Stimulated activated CD8-positive, alpha-beta memory T cell treated with anti-CD3 and anti-CD28 coated beads, Interleukin-15, amount 100 ng/mL, for 24 hours (primary cell): ENCODE measurements around the gene ZFYVE19.

Experiments
- DNase-seq: peaks from one replicate; pipeline ENCODE4 v3.0.0-alpha.2; 2020; ENCODE audit warnings: low read depth

Gene ZFYVE19, protein sequence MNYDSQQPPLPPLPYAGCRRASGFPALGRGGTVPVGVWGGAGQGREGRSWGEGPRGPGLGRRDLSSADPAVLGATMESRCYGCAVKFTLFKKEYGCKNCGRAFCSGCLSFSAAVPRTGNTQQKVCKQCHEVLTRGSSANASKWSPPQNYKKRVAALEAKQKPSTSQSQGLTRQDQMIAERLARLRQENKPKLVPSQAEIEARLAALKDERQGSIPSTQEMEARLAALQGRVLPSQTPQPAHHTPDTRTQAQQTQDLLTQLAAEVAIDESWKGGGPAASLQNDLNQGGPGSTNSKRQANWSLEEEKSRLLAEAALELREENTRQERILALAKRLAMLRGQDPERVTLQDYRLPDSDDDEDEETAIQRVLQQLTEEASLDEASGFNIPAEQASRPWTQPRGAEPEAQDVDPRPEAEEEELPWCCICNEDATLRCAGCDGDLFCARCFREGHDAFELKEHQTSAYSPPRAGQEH

DNA sequence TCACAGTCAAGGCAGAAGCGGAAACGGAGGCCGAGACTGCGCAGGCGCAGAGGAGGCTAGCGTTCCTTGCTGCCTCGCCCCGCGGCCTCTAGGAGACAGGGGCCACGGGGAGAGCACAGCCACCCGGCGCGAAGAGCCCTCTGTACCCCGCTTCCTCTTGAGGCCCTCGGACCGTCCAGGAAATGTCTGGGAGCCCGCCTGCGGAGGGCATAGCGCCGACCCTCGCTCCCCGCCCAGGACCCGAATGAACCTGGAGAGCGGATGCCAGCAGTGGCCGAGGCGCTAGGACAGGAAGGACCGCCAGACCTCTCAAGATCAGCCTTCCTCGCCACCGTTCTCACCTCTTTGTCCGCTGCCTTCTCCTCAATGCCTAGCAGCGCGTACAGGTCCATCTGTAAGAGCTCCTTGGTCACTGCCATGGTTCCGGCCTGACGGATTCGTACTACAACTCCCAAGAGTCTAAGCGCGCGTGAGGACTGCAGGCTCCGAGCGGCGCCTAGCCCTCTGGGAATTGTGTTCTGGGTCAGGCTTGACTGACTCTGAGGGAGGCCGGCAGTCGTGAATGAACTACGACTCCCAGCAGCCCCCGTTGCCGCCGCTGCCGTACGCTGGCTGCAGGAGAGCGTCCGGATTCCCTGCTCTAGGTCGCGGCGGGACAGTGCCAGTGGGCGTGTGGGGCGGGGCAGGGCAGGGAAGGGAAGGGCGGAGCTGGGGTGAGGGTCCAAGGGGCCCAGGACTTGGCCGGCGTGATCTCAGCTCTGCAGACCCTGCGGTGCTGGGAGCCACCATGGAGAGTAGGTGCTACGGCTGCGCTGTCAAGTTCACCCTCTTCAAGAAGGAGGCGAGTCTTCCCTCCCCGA, at the start of gene ZFYVE19, which contains the start of gene DNAJC17:
ZFYVE19 (plus strand) TSS at position 62 of the 860 bp plus-strand sequence; CDS start at position 563, 501 bp downstream.
DNAJC17 (minus strand) TSS at position 446 of the 860 bp plus-strand sequence; CDS start at position 419, 27 bp downstream.
- DNase-seq, result peak; percentile 94

DNA sequence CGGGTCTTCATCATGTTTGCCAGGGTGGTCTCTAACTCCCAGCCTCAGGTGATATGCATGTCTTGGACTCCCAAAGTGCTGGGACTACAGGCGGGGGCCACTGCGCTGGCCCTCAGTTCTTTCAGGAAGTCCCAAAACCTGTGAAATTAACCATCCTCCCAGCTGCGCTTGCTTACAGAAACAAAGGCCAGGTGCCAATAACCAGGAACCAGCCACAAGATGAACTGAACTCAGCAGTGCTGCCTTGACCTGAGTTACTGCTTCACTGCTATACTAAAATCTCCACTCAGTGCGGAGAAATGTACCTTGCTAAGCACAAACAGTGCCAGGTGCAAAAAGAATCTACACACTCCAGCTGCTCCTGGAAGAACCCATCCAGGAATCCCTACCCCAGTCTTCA, 46.9 kb upstream of the ZFYVE19 start:
- DNase-seq, result no peak

DNA sequence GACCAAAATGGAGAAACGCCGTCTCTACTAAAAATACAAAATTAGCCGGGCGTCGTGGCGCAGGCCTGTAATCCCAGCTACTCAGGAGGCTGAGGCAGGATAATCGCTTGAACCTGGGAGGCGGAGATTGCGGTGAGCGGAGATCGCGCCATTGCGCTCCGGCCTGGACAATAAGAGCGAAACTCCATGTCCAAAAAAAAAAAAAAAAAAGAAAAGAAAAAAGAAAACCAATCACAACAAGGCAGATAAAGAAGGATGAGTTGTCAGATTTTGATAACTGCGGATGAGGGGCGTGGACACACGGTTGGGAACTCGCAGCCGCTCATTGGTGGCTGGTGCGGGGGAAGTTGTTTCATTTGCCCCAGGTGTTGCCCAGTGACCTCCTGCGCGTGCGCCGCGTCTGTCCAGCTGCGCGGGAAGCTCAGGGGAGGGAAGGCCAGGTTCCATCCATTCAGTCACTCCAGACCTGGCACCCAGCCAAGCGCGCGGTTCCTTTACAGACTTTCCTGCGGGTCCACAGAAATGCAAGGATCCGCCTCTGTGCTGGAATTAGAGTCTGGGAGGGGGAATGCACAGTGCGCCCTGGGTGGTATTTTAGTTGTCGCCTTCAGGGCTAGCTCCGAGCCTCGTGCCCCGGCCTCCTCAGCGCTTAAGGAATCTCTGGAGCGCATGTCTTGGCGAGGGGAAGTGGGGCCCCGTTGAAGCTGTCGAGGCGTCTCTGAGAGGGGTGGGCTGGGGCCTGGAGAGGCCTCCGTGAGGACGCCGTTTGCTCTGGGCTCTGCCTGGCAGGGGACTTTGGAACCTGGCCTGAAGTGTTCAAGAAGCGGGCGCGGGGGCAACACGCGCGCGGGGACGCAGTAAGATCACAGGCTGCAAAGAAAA, 43.7 kb upstream of the ZFYVE19 start:
- no peak for DNase-seq

DNA sequence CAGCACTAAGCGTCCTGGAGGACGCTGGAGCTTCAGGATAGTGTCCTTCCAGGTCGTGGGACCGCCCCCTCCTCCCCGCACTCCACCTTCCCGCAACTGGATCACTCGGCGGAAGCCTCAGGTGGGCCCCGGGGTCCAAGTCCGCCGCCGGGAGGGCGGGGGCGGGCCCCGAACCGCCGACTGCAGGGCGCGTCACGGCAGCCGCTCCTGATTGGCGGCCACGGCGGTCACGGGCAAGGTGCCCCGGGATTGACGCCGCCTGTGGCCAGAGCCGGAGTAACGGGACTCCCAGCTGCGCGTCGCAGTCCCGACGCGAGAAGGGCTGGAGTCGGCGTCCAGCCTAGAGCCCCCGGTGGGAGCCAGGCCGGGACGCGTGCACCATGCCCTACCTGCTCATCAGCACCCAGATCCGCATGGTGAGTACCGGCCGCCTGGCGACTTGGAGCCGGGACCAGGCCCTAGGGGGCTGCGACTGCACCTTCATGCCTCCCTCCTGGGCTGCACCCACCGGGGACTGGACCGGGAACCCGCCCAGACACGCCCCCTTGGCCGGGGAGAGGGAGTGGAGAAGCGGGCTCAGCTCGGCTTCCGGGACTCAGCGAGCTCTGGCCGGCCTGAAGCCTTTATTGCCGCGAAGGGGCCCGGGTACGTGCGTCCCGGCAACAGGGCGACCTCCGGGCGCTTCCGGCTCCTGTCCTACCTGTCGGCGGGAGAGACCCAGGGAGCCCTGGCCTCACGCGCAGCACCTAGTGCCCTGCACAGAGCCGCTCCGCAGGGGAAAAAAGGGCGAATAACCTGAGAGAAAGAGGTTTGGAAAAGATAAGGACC, 42.9 kb upstream of the ZFYVE19 start, which contains the start of gene GCHFR:
GCHFR (plus strand) TSS at position 268 of the 828 bp plus-strand sequence; CDS start at position 381, 113 bp downstream.
- DNase-seq, result peak; percentile 41

DNA sequence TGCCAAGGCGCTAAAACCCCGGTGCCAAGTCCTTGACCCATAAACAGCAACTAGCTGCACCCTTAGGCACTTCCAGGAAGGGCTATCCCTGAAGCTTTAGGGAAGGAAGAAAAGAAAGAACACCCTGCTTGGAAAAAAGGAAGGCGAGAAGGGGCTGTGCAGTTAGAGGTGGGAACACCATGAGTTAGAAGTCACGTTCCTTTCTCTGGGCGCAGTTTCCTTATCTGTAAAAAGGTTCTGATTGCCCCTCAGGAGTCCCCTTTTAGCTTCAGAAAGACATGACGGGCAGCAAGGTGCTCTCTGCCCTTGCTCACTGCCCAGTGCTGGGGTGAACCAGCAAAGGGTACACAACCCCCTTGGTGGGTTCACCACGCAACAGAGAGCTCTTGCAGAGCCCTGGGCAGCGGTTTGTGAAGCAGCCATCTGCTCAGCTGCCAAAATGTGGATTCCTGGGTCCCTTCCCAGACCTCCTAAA, 42.2 kb upstream of the ZFYVE19 start:
- no peak for DNase-seq

DNA sequence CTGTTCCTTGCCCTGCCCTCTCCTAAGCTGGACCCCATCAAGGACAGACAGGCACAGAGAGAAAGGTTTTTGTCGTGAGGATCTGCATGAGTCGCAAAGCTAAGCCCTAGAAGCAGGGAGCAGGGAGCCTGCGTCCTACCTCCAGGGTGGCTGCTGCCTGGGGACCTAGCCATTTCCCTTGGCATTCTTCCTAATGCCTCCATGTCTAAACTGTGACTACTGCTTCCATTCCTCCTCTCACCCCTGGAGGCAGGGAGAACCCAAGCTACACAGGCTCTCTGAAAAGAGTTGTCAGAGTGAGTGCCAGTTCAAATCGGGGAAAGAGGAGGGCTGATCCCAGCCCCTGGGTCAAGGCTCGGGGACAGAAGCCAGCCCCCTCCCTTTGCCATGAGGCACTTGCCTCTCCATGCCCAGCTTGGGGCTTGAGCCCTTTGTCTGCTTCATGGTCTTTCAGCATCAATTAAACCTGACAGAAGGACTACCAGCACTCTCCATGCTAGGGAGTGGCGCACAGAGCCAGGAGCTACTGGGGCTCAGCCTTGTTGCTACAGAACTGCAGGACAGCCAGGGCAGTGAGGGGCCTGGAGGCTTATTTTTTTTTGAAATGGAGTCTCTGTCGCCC, 40.6 kb upstream of the ZFYVE19 start:
- no peak for DNase-seq

DNA sequence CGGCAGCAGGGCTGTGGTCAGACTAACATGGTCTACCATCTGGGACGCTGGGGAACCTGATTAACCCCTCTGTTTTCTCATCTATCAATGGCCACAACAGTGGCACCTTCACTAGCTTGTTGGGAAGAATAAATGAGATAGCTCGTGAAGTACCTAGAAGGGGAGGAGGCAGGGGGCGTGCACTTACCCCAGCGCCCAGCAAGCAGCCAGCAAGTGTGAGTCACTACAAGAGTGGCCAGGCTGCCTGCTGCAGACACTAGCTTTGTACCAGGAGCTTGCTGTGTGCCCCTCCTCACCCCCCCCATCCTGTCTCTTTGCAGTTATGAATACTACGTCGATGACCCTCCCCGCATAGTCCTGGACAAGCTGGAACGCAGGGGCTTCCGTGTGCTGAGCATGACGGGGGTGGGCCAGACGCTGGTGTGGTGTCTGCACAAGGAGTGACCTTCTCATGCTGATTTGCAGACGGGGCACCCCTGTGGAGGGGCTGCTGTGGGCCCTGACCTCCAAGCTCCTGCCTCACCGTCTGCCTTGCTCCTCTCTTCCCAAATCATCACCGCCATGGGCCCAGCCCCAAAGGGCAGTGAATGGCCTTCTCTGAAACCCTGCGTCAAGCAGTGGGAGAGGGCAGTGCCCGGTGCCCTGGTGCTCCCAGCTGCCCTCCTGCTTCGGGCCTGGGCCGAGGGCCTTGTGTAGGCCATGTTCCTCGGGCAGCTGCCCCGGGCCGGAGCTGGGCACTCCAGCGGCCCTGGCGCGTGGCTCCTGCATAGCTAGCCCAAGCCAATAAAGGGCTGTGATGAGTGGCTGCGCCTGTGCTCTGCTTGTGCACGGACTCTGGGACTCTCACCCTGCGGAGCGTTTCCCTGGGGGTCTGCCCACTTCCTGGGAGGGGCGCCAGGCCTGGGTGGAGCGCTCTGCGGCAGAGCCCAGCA, 39.7 kb upstream of the ZFYVE19 start:
- no peak for DNase-seq

DNA sequence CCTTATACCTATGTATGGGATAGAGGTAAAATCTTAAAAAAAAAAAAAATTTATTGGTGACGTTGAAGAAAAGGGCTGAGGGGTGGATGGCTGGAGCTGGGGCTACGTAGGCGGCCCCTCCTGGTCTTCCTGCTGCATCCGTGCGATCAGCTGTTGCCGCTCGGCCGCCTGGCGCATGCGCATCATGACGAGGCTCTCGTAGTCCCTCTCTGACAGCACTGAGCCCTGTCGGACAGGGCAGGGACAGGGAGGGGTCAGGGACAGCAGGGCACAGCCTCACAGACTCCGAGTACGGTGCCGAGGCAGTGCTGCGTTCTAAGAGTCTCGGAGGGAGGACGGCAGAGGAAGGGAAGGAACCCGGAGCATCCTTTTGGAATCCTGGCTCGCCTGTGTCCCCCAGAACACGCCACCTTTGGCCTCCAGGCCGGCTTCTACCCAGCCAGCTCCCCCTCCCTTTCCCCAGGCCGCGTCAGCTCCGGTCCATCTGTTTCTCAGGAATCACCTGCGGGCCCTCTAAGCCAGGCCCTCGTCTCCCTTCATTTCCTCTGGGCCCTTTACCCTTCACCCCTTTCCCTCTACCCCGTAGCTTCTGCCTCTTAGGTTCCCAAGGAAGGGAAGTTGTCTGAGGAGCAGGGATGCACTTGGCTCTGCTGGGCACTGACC, 38.9 kb upstream of the ZFYVE19 start:
- DNase-seq, result no peak

DNA sequence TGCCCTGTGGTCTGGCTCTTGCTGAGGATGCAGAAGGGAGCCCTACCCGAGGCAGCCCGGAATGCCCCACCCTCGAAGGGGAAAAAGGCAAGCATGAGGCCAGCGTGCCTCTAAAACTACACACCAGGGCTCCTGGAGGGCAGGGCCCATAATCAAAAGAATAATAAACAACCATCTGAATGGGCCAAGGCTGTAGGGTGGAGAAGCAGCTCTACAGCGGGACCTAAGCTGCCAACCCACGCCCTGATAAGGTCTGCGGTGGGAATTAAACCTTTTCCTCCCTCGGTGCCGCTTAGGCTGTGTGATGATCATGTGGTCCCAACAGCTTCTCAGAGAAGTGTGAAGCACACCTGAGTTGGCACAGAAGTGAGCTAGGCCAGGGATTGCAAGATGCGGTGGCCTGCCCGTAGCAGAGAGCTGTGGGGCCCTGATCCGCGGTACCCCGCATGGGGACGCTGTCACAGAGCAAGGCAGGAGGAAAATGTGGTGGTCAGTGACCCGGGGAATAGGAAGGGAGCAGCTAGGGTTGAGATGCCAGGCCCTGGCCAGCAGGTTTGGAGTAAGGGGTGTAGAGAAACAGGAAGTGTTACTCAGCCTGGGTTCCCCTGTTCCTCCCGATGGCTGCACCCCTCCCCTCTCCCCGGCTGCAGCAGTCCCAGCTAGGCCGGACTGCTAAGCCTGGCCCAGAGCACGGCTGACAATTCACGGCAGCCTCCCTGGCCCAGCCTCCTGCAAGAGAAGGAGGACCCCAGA, 38.2 kb upstream of the ZFYVE19 start:
- no peak for DNase-seq

DNA sequence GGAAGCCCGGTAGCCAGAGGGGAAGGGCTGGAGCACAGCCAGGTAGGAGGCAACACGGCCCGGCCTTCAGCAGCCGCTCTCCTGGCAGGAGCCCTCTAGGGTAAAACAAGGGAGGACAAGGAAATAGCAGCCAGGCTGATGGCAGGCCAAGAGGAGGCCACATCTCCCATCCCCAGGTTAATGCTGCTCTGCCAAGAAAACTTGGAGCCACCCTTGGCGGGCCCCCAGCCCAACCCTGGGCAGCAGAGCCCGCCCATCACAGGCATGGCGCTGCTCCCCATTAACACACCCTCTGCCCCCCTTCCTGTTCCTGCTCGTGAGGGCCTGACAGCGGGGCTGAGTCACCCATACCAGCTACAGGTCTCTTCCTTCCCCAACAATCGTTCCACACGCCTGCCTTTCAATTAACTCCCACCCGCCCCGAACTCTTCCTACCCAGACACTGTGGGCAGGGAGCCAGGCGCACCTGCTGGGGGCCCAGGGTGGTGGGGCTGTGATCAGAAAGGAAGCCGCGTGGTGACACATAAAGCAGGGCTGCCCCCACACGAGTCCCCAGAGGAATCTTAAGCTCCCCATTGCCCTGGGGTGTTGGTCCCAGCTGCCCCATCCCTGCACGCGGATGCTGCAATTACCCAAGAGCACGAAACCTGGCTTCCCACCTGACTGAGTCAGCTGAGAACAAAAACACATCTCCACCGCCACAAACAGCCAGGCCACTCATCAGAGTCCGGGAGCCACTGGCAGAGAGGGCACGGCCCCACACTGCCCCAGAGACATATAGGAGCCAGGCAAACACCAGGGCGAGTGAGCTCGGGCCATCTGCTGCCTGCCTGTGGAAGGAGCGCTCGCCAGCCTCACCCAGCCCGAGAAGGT, 37.4 kb upstream of the ZFYVE19 start, which contains the start of gene C15orf62:
C15orf62 (plus strand) TSS at position 707 of the 873 bp plus-strand sequence. CDS start 516 bp downstream, outside the sequence.
- DNase-seq, result no peak

DNA sequence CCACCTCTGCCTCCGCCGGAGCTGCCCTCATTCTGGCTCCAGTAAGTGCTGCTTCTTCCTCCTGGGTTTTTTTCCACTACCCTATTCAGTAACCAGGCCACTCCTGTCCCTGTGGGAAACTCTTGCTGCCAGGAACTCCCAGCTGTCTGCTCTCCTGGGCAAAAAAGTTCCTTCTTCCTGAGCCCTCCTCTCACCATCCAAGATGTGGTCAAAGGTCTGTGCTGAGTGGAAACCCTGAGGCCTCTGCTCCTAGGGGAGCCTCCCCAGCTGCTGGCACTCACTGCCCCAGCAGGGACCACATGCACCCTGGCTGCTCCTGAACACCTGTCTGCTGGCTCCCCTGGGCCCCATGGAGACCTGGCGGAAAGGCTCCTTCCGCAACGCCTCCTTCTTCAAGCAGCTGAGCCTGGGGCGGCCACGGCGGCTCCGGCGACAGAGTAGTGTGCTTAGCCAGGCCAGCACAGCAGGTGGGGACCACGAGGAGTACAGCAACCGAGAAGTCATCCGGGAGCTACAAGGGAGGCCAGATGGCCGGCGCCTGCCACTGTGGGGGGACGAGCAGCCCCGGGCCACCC, 36.7 kb upstream of the ZFYVE19 start:
- no peak for DNase-seq

DNA sequence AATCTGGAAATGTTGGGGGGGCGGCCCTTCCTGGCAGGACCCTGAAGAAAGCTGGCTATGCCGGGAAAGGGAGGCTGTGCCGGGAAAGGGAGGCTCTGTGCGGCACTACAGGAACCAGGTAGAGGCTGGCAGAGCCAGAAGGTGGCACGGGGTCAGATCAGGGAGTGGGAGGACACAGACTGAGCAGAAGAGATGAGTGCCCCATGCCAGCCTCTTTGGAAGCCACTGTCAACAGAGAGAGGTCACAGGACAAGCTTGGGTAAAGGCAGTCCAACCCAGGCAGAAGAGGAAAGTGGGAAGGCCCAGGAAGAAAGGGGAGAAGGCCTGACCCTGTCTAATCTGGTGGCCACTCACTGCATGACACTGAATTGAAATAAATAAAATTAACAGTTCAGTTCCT, 35.6 kb upstream of the ZFYVE19 start:
- DNase-seq, result no peak

DNA sequence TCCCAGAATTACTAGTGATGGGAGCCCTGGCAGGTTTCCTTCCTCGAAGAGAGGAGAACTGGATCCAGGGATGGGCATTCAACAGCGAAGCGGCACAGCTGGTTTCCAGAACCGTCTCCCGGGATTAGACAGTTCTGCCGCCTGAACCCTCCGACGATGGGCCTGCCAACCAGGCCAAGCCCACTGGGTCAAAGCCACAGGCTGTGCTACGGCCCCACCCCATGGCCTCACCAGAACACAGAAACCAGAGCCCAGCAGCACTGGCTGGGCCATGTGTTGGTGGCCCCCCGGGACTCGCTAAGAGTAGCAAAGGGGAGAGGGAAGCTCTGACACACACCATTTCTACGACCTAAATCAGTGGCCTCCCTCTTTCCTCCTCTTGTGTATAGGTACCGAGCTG, 34.9 kb upstream of the ZFYVE19 start:
- no peak for DNase-seq

DNA sequence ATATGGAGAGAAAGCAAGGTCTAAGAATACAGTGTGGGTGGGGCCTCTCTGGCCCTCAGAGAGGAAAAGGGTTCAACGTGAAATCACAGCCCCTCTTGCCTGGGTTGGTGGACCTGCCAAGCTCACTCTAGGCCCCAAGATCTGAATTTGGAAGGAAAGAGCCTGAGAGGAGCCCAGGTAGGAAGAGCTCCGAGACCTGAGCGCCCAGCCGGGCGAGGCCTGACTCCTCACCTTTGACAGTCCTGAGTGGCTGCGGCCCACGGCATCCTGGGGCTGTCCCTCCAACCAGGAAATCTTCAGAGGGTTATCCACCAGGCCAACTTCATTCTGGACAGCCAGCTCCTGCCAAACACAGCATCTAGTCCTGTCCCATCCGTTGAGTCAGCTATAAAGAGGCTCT, 33.4 kb upstream of the ZFYVE19 start:
- DNase-seq, result no peak

DNA sequence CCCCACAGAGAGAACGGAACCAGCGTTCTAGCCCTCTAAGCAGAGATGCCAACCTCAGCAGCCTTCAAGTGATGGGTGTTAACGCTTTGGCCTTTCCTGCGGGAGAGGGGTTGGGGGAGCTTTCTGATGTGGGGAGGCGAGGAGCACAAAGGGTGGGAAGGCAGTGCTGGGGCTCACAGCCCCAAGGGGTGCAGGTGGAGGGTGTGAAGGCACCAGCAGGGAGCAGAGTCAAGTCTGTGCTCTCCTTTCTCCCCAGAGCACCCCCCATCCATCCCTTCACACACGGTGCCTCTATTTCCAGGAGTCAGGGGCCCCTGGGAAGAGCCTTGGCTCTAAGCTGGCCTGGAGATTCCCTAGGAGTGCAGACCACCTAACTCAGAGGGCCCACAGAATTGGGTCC, 33.0 kb upstream of the ZFYVE19 start:
- no peak for DNase-seq

DNA sequence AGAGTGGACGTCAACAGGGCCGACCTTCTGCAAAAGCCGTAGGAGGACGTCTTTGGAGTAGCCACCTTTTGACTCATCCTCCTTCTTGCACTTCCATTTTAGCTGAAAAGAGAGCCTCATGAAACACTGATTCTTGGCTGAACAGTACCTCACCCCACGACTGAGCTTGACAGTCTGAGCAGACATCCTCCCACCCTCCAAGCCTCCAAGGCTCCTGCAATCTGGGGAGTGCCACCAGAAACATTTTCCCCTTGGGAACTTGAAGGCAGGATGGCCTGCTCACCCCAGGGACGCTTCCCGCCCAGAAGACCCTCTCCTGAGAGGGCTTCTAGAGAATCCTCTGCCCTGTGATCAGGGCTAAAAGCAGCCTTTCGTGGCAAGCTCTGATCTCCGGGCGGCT, 31.9 kb upstream of the ZFYVE19 start:
- no peak for DNase-seq
